Breast epithelium (tissue), 3 donors: Measurements from ENCODE around the gene ACR.

Source experiments
- CTCF ChIP-seq, 3 donors: fragments of 450-650 bp; IDR thresholded peaks; one replicate each; pipeline ENCODE4 v1.5.1; 2016 to 2017; ENCODE audit warnings: antibody characterized with exemption in 3 of 3, mild to moderate bottlenecking in 3 of 3, moderate library complexity in 3 of 3
- POLR2A ChIP-seq: fragments of 450-650 bp; IDR thresholded peaks from one replicate; pipeline ENCODE4 v1.6.1; 2016; ENCODE audit warnings: antibody characterized with exemption, mild to moderate bottlenecking, moderate library complexity

- no peak for TF ChIP-seq CTCF (IDR thresholded peaks at IDR 0.05)
- TF ChIP-seq POLR2A, result no peak
Observed at GRCh38 chr22:50702261-50702671, 35.7 kb upstream of the ACR start.
